A673 (cell line): ENCODE data around the gene RORC. TPM values are rescaled to one million over a fixed set of nuclear protein-coding genes. Genes with fewer than 3 reads are reported as not detected.

Source experiments
- BruUV-seq: library from RNA; stranded (reverse); fragments of 400-500 nt; replicated peaks from 2 replicates; lab custom pipeline; 2021; lab: Mats Ljungman, UMichigan
- CTCF ChIA-PET: fragments of 300-600 bp; sonication (Branson Sonifier 250); formaldehyde crosslinking; loops from one replicate; lab custom pipeline; 2022; ENCODE audit warnings: antibody characterized with exemption; lab: Charles Lee
- POLR2A ChIA-PET: fragments of 300-600 bp; sonication (Branson Sonifier 250); formaldehyde crosslinking; loops from one replicate; lab custom pipeline; 2022; ENCODE audit warnings: antibody characterized with exemption; ENCODE audit not compliant: low non-redundant PET; lab: Charles Lee
- DNase-seq: peaks from one replicate; pipeline ENCODE4 v3.0.0-alpha.2; 2015; ENCODE audit warnings: low spot score
- H3K27ac ChIP-seq: fragments of 200-600 bp; sonication (generic); 2 replicates; pipeline ENCODE4 v1.5.1; 2016; ENCODE audit warnings: mixed run types, low read depth, mild to moderate bottlenecking, mixed read lengths, antibody characterized with exemption, low read length; ENCODE audit not compliant: poor library complexity, severe bottlenecking
- H3K27me3 ChIP-seq: fragments of 200-600 bp; sonication (generic); replicated peaks from 2 replicates; pipeline ENCODE4 v1.6.1; 2017; ENCODE audit warnings: mixed run types, low read depth, mild to moderate bottlenecking, mixed read lengths, antibody characterized with exemption, low read length; ENCODE audit not compliant: insufficient read depth, poor library complexity
- H3K36me3 ChIP-seq: fragments of 200-600 bp; sonication (generic); 2 replicates; pipeline ENCODE4 v1.6.1; 2016; ENCODE audit warnings: mixed run types, mild to moderate bottlenecking, mixed read lengths, antibody characterized with exemption, low read length; ENCODE audit not compliant: insufficient read depth, poor library complexity, severe bottlenecking
- H3K4me1 ChIP-seq: fragments of 200-600 bp; sonication (generic); 2 replicates; pipeline ENCODE4 v1.6.1; 2017; ENCODE audit warnings: mixed run types, mild to moderate bottlenecking, mixed read lengths, antibody characterized with exemption, low read length; ENCODE audit not compliant: insufficient read depth, poor library complexity, severe bottlenecking
- H3K4me3 ChIP-seq: fragments of 200-600 bp; sonication (generic); 2 replicates; pipeline ENCODE4 v1.5.1; 2016; ENCODE audit warnings: low read depth, mixed run types, mild to moderate bottlenecking, mixed read lengths, low read length; ENCODE audit not compliant: poor library complexity, severe bottlenecking
- H3K9me3 ChIP-seq: fragments of 200-600 bp; sonication (generic); 2 replicates; pipeline ENCODE4 v1.6.1; 2016; ENCODE audit warnings: mixed run types, low read depth, mild to moderate bottlenecking, mixed read lengths, antibody characterized with exemption, low read length; ENCODE audit not compliant: poor library complexity, severe bottlenecking
- EZH2 ChIP-seq: fragments of 200-600 bp; sonication (generic); IDR thresholded peaks from 2 replicates; pipeline ENCODE4 v1.6.1; 2017; ENCODE audit warnings: borderline replicate concordance, low read depth, mild to moderate bottlenecking, mixed read lengths, antibody characterized with exemption, low read length; ENCODE audit not compliant: poor library complexity, severe bottlenecking
- intact Hi-C: fragments of 100-400 bp; cut with micrococcal nuclease; formaldehyde crosslinking; loops from one replicate; pipeline ENCODE4 v1.10.0; 2022; ENCODE audit not compliant: unreplicated experiment
- total RNA-seq: library from RNA; stranded (reverse); gene quantifications from 2 replicates; pipeline ENCODE4 v1.2.3, GENCODE V29; 2021
- TF ChIP-seq, protein P1 (sequence below): fragments of 300-800, 200-600 bp; sonication (generic); conservative IDR thresholded peaks from 2 replicates; pipeline ENCODE4 v1.5.1; 2017; ENCODE audit warnings: low read depth, mild to moderate bottlenecking, antibody characterized with exemption, low read length, moderate library complexity, mixed read lengths

Gene RORC
- total RNA-seq, 1 experiment from 2014 or later: not detected

GRCh38 chr1:151837197-151837596 is 5.6 kb upstream of the RORC start:
- H3K36me3 ChIP-seq: no peaks in the 10 kb centered on the region
- intact Hi-C loops: loop anchor here (5.0 kb wide), 1 partner anchor 305 kb away; no protein-coding TSS in a partner anchor
- no peak for DNase-seq
- ChIA-PET CTCF (interaction anchor here (0.6 to 1.0 kb wide), 4 partner anchors 19 to 536 kb away, joined by 3 to 5 read pairs (median 4); no protein-coding TSS in a partner anchor), POLR2A (no interaction called here)
- TF ChIP-seq EZH2: no peak
- TF ChIP-seq, protein P1, sequence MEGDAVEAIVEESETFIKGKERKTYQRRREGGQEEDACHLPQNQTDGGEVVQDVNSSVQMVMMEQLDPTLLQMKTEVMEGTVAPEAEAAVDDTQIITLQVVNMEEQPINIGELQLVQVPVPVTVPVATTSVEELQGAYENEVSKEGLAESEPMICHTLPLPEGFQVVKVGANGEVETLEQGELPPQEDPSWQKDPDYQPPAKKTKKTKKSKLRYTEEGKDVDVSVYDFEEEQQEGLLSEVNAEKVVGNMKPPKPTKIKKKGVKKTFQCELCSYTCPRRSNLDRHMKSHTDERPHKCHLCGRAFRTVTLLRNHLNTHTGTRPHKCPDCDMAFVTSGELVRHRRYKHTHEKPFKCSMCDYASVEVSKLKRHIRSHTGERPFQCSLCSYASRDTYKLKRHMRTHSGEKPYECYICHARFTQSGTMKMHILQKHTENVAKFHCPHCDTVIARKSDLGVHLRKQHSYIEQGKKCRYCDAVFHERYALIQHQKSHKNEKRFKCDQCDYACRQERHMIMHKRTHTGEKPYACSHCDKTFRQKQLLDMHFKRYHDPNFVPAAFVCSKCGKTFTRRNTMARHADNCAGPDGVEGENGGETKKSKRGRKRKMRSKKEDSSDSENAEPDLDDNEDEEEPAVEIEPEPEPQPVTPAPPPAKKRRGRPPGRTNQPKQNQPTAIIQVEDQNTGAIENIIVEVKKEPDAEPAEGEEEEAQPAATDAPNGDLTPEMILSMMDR: no peak
- peaks cover 47% of the 10 kb centered on the region for H3K27me3 ChIP-seq
- H3K4me3 ChIP-seq: no peak overlapping the region
- no TSS peak for BruUV-seq
- H3K9me3 ChIP-seq: no peaks in the 10 kb centered on the region
- H3K4me1 ChIP-seq: peaks cover 10% of the 10 kb centered on the region
- H3K27ac ChIP-seq: no peak overlapping the region

- BruUV-seq: no TSS peak
- no peaks in the 10 kb centered on the region for H3K9me3 ChIP-seq
- H3K36me3 ChIP-seq: no peaks in the 10 kb centered on the region
- DNase-seq: no peak
- ChIA-PET CTCF (interaction anchor here (0.9 kb wide), 1 partner anchor 53 kb away, joined by 3 read pairs; no protein-coding TSS in a partner anchor), POLR2A (no interaction called here)
- peaks cover 10% of the 10 kb centered on the region for H3K4me1 ChIP-seq
- TF ChIP-seq, protein P1: no peak
- no peak for TF ChIP-seq EZH2
- no peak overlapping the region for H3K27ac ChIP-seq
- no peak overlapping the region for H3K4me3 ChIP-seq
- intact Hi-C loops: loop anchor here (5.0 kb wide), 1 partner anchor 303 kb away; no protein-coding TSS in a partner anchor
- peaks cover 38% of the 10 kb centered on the region for H3K27me3 ChIP-seq
Observed at GRCh38 chr1:151835596-151835995, 4.0 kb upstream of the RORC start.

- POLR2A ChIA-PET: no interaction called here
- Histone ChIP-seq H3K36me3 (no peaks in the 10 kb centered on the region), H3K27ac (no peak overlapping the region), H3K4me3 (no peak overlapping the region), H3K4me1 (peaks cover 10% of the 10 kb centered on the region), H3K9me3 (no peaks in the 10 kb centered on the region), H3K27me3 (peaks cover 25% of the 10 kb centered on the region)
- TF ChIP-seq, protein P1: no peak
- no peak for TF ChIP-seq EZH2
- CTCF ChIA-PET: no interaction called here
- intact Hi-C loops: no loop called here
- DNase-seq: no peak
- no TSS peak for BruUV-seq
Observed at GRCh38 chr1:151834239-151834638, 2.6 kb upstream of the RORC start.
